Trophoblast cell (in vitro differentiated cells and primary cell): ENCODE results near the gene FBXW11.

Experiments
- DNase-seq, 2 donors: peaks; one replicate each; pipeline ENCODE4 v3.0.0-alpha.2; 2016
- H2AFZ ChIP-seq: 2 replicates; pipeline ENCODE4 v1.6.1; 2013; ENCODE audit warnings: low read length, moderate library complexity, mild to moderate bottlenecking; ENCODE audit not compliant: insufficient read depth, poor library complexity
- H2AK5ac ChIP-seq: 2 replicates; pipeline ENCODE4 v1.6.1; 2013; ENCODE audit warnings: mild to moderate bottlenecking, low read length
- H2BK120ac ChIP-seq: 2 replicates; pipeline ENCODE4 v1.6.1; 2013; ENCODE audit warnings: low read length, mild to moderate bottlenecking, moderate library complexity; ENCODE audit not compliant: insufficient read depth, poor library complexity
- H2BK12ac ChIP-seq: 2 replicates; pipeline ENCODE4 v1.6.1; 2013; ENCODE audit warnings: mild to moderate bottlenecking, low read length, moderate library complexity
- H2BK5ac ChIP-seq: 2 replicates; pipeline ENCODE4 v1.6.1; 2013; ENCODE audit warnings: low read length, low read depth, moderate library complexity, mild to moderate bottlenecking; ENCODE audit not compliant: poor library complexity
- H3K14ac ChIP-seq: 2 replicates; pipeline ENCODE4 v1.6.1; 2013; ENCODE audit warnings: mild to moderate bottlenecking, low read length
- H3K18ac ChIP-seq: 2 replicates; pipeline ENCODE4 v1.6.1; 2013; ENCODE audit warnings: mild to moderate bottlenecking, low read length
- H3K23ac ChIP-seq: 2 replicates; pipeline ENCODE4 v1.6.1; 2013; ENCODE audit warnings: low read length
- H3K27ac ChIP-seq: 2 replicates; pipeline ENCODE4 v1.5.1; 2013; ENCODE audit warnings: low read depth, mild to moderate bottlenecking, inconsistent platforms, low read length, moderate library complexity
- H3K27me3 ChIP-seq: 2 replicates; pipeline ENCODE4 v1.6.1; 2013; ENCODE audit warnings: inconsistent platforms, mild to moderate bottlenecking, low read length, moderate library complexity; ENCODE audit not compliant: insufficient read depth
- H3K36me3 ChIP-seq, 2 experiments: 1 replicate in 1 of 2; 2 replicates in 1 of 2; pipeline ENCODE4 v1.6.1; 2013; ENCODE audit warnings: low read length in 2 of 2, mild to moderate bottlenecking in 2 of 2, moderate library complexity in 1 of 2; ENCODE audit not compliant: insufficient read depth in 2 of 2, control insufficient read depth in 1 of 2
- H3K4ac ChIP-seq: 2 replicates; pipeline ENCODE4 v1.6.1; 2013; ENCODE audit warnings: low read depth, mild to moderate bottlenecking, low read length, moderate library complexity
- H3K4me1 ChIP-seq, 2 experiments: 1 replicate in 1 of 2; 2 replicates in 1 of 2; pipeline ENCODE4 v1.6.1; 2013; ENCODE audit warnings: low read length in 2 of 2, mild to moderate bottlenecking in 2 of 2, moderate library complexity in 1 of 2; ENCODE audit not compliant: insufficient read depth in 2 of 2, control insufficient read depth in 1 of 2
- H3K4me2 ChIP-seq: 2 replicates; pipeline ENCODE4 v1.6.1; 2013; ENCODE audit warnings: inconsistent platforms, mild to moderate bottlenecking, low read length, moderate library complexity
- H3K4me3 ChIP-seq: 2 replicates; pipeline ENCODE4 v1.5.1; 2013; ENCODE audit warnings: mild to moderate bottlenecking, low read depth, low read length, inconsistent platforms
- H3K79me1 ChIP-seq: one replicate; pipeline ENCODE4 v1.6.1; 2013; ENCODE audit warnings: low read length
- H3K79me2 ChIP-seq: 2 replicates; pipeline ENCODE4 v1.6.1; 2013; ENCODE audit warnings: low read length, mild to moderate bottlenecking; ENCODE audit not compliant: control insufficient read depth, insufficient read depth, poor library complexity
- H3K9ac ChIP-seq: 2 replicates; pipeline ENCODE4 v1.6.1; 2013; ENCODE audit warnings: mild to moderate bottlenecking, low read length
- H3K9me3 ChIP-seq: 2 replicates; pipeline ENCODE4 v1.6.1; 2013; ENCODE audit warnings: low read depth, mild to moderate bottlenecking, control low read depth, inconsistent platforms, low read length; ENCODE audit not compliant: insufficient read depth
- H4K12ac ChIP-seq: 2 replicates; pipeline ENCODE4 v1.6.1; 2013; ENCODE audit warnings: low read depth, mild to moderate bottlenecking, low read length, moderate library complexity
- H4K8ac ChIP-seq: 2 replicates; pipeline ENCODE4 v1.6.1; 2013; ENCODE audit warnings: low read depth, mild to moderate bottlenecking, low read length, moderate library complexity
- H4K91ac ChIP-seq: one replicate; pipeline ENCODE4 v1.6.1; 2013; ENCODE audit warnings: low read depth, mild to moderate bottlenecking, low read length, moderate library complexity
- WGBS: extraction: QIAGEN DNeasy Blood & Tissue Kit; methylation state at CpG from one replicate; pipeline ENCODE4 v1.1.7; 2013; ENCODE audit warnings: missing lambda C conversion rate; ENCODE audit not compliant: insufficient read length, insufficient coverage; ENCODE audit errors: extremely low coverage; 5-methylcytosine and 5-hydroxymethylcytosine counted together

Gene FBXW11

GRCh38 chr5:171931163-171931562 is 75.3 kb downstream of the FBXW11 start:
- no peak overlapping the region for H4K91ac ChIP-seq
- H3K18ac ChIP-seq, result no peak overlapping the region

DNA sequence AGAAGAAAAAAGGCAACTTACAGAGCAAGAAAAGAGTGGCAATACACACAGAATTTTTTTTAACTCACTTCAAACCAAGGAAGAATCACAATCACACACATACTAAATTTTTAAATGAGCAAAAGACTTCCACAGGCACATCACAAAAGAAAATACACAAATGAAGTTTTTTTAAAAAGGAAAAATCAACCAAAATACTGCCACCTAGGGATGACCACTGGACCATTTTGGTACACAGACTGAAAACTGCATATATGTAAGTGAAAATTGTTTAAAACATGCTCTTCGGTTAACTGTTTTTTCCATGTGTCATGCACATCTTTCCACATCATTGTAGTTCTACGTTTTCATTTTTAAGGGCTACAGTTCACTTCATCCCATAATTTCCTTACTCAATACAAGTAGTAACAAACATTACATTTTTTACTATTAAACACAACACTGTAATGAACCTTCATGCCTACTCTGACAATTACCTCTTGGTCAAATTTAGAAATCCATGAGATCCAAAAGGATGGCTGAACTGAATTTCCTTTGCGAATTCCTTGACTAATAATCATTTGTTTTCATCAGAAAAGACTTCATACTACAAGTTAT is 79.0 kb downstream of the FBXW11 start:
- Histone ChIP-seq H4K8ac (no peak overlapping the region), H3K4ac (no peak overlapping the region), H2BK5ac (no peak overlapping the region), H2BK120ac (no peak overlapping the region), H3K9ac (no peak overlapping the region), H2AFZ (no peak overlapping the region), H3K4me1 (peaks cover 0 to 2% of the 10 kb centered on the region in 2 experiments), H4K91ac (no peak overlapping the region), H2AK5ac (no peak overlapping the region), H3K23ac (no peak overlapping the region), H3K18ac (no peak overlapping the region), H2BK12ac (no peak overlapping the region), H3K14ac (no peak overlapping the region), H3K79me1 (no peaks in the 10 kb centered on the region), H4K12ac (no peak overlapping the region), H3K9me3 (peaks cover 3% of the 10 kb centered on the region), H3K79me2 (peaks cover 4% of the 10 kb centered on the region), H3K4me2 (no peak overlapping the region), H3K36me3 (peaks cover 0 to 2% of the 10 kb centered on the region in 2 experiments), H3K27ac (no peak overlapping the region), H3K27me3 (no peaks in the 10 kb centered on the region), H3K4me3 (no peak overlapping the region)
- DNase-seq, result peak in 1 of 2 donors; percentile 15
- no CpG with 5 or more reads among the region's 3 CpGs for WGBS

More at GRCh38 chr5:171931163-171931562, 75.3 kb downstream of the FBXW11 start:
- Histone ChIP-seq H3K27me3 (no peaks in the 10 kb centered on the region), H3K27ac (no peak overlapping the region), H2BK12ac (no peak overlapping the region), H3K36me3 (peaks cover 0 to 2% of the 10 kb centered on the region in 2 experiments), H4K8ac (no peak overlapping the region), H3K23ac (no peak overlapping the region), H2BK120ac (no peak overlapping the region), H3K14ac (no peak overlapping the region), H3K4me2 (no peak overlapping the region), H3K9ac (no peak overlapping the region), H2AFZ (no peak overlapping the region), H2BK5ac (no peak overlapping the region), H3K4ac (no peak overlapping the region), H3K4me3 (no peak overlapping the region), H3K79me2 (peaks cover 4% of the 10 kb centered on the region), H3K4me1 (no peaks in the 10 kb centered on the region), H2AK5ac (no peak overlapping the region), H4K12ac (no peak overlapping the region), H3K9me3 (peaks cover 1% of the 10 kb centered on the region), H3K79me1 (no peaks in the 10 kb centered on the region)
- DNase-seq, result no peak
- no CpG with 5 or more reads among the region's 2 CpGs for WGBS

GRCh38 chr5:171926311-171926710 is 80.1 kb downstream of the FBXW11 start:
- H3K4me1 ChIP-seq, result peaks cover 0 to 2% of the 10 kb centered on the region in 2 experiments

DNA sequence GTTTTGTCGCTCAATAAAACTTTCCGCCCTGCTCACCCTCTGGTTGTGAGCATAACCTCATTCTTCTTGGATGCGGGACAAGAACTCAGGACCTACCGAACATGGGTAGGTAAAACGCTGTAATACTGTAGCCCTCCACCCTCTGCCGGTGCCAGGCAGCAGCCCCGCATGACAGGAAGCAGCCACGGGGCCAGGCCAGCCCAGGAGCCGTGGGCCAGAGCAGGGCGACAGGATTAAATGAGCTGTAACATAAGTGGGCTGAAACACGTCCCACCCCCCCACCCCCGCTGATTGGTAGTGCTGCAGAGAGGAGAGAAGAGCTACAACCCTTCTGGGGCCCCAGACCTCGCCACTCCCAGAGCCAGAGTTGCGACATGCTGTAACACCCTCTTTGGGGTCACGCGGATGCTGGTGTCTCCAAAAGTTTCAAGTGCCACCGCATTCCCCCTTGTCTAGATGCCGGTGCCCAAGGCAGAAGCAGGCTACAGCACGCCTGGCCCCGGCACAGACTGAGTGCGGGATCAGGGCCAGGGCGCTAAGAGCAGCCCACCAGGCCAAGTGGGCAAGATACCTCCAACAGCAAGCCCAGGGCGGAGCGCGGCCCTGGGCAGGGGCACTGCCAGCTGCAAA is 81.8 kb downstream of the FBXW11 start:
- Histone ChIP-seq H3K79me1 (no peaks in the 10 kb centered on the region), H3K27me3 (no peaks in the 10 kb centered on the region), H2AFZ (no peak overlapping the region), H3K14ac (no peak overlapping the region), H3K4me1 (peaks cover 0 to 2% of the 10 kb centered on the region in 2 experiments), H3K9me3 (peaks cover 3% of the 10 kb centered on the region), H3K23ac (no peak overlapping the region), H3K4me3 (no peak overlapping the region), H3K79me2 (peaks cover 2% of the 10 kb centered on the region), H4K12ac (no peak overlapping the region), H4K91ac (no peak overlapping the region), H2BK5ac (no peak overlapping the region), H3K36me3 (peaks cover 0 to 2% of the 10 kb centered on the region in 2 experiments), H3K4ac (no peak overlapping the region), H2BK12ac (no peak overlapping the region), H3K4me2 (no peak overlapping the region), H3K18ac (no peak overlapping the region), H3K9ac (no peak overlapping the region), H2BK120ac (no peak overlapping the region), H4K8ac (no peak overlapping the region), H3K27ac (no peak overlapping the region), H2AK5ac (no peak overlapping the region)
- WGBS, result no CpG with 5 or more reads among the region's 25 CpGs
- DNase-seq, result no peak

More at GRCh38 chr5:171926311-171926710, 80.1 kb downstream of the FBXW11 start:
- H3K4me2 ChIP-seq, result no peak overlapping the region
- no peak overlapping the region for H3K27ac ChIP-seq
- no peak overlapping the region for H2BK120ac ChIP-seq
- H2AFZ ChIP-seq, result no peak overlapping the region
- H3K27me3 ChIP-seq, result no peaks in the 10 kb centered on the region
- H3K23ac ChIP-seq, result no peak overlapping the region
- no peaks in the 10 kb centered on the region for H3K79me1 ChIP-seq
- H3K4ac ChIP-seq, result peak overlapping the region; percentile 52
- no peak overlapping the region for H2BK5ac ChIP-seq
- H3K9me3 ChIP-seq, result peaks cover 3% of the 10 kb centered on the region
- H4K8ac ChIP-seq, result no peak overlapping the region
- no peak overlapping the region for H2AK5ac ChIP-seq
- peaks cover 0 to 2% of the 10 kb centered on the region in 2 experiments for H3K36me3 ChIP-seq
- no peak overlapping the region for H4K91ac ChIP-seq
- WGBS, result no CpG with 5 or more reads among the region's 8 CpGs
- peaks cover 2% of the 10 kb centered on the region for H3K79me2 ChIP-seq
- H3K18ac ChIP-seq, result no peak overlapping the region
- H3K4me3 ChIP-seq, result no peak overlapping the region
- no peak overlapping the region for H4K12ac ChIP-seq
- H3K9ac ChIP-seq, result no peak overlapping the region
- no peak for DNase-seq
- H2BK12ac ChIP-seq, result no peak overlapping the region
- no peak overlapping the region for H3K14ac ChIP-seq
